Endothelial cell of umbilical vein (primary cell): Measurements from ENCODE around the gene NRG3. TPM values are rescaled to one million over a fixed set of nuclear protein-coding genes. Genes with fewer than 3 reads are reported as not detected.

Experiments
- BruUV-seq: library from RNA; stranded (reverse); fragments of 400-500 nt; replicated peaks from 2 replicates; lab custom pipeline; 2021; lab: Mats Ljungman, UMichigan
- CTCF ChIA-PET: fragments of 300-600, 350-600 bp; sonication (Branson Sonifier 250); formaldehyde crosslinking; loops from one replicate; lab custom pipeline; 2021; ENCODE audit warnings: antibody characterized with exemption, inconsistent platforms; lab: Charles Lee
- POLR2A ChIA-PET: fragments of 300-600, 350-600 bp; sonication (Branson Sonifier 250); formaldehyde crosslinking; loops from one replicate; lab custom pipeline; 2021; ENCODE audit warnings: antibody characterized with exemption, inconsistent platforms; lab: Charles Lee
- DNase-seq: peaks from one replicate; pipeline ENCODE4 v3.0.0-alpha.2; 2011; ENCODE audit warnings: low read depth, low spot score
- FAIRE-seq: peaks from 2 replicates; lab custom pipeline; 2011; peaks lifted over from hg19 to GRCh38; lab: Jason Lieb, UNC
- H2AFZ ChIP-seq: 2 replicates; pipeline ENCODE4 v1.6.0; 2012; ENCODE audit warnings: low read depth, low read length, control low read depth, inconsistent platforms
- H3K27ac ChIP-seq: 2 replicates; pipeline ENCODE4 v1.5.1; 2011; ENCODE audit warnings: low read depth, mild to moderate bottlenecking, control low read depth, low read length, moderate library complexity; ENCODE audit not compliant: insufficient read depth
- H3K27me3 ChIP-seq, 2 experiments: 2 replicates each; pipeline versions ENCODE4 v1.6.0 to v1.6.1; 2011; ENCODE audit warnings: low read length in 2 of 2, mixed read lengths in 1 of 2; ENCODE audit not compliant: control insufficient read depth in 2 of 2, insufficient read depth in 2 of 2
- H3K36me3 ChIP-seq, 2 experiments: 2 replicates in 1 of 2; 3 replicates in 1 of 2; pipeline ENCODE4 v1.5.1; 2011; ENCODE audit warnings: low read length in 2 of 2, mild to moderate bottlenecking in 1 of 2, moderate library complexity in 1 of 2; ENCODE audit not compliant: control insufficient read depth in 2 of 2, insufficient read depth in 2 of 2; ENCODE audit errors: extremely low read depth in 1 of 2
- H3K4me1 ChIP-seq: 3 replicates; pipeline ENCODE4 v1.5.1; 2011; ENCODE audit warnings: mild to moderate bottlenecking, low read length; ENCODE audit not compliant: control insufficient read depth, insufficient read depth; ENCODE audit errors: extremely low read depth
- H3K4me2 ChIP-seq: 2 replicates; pipeline ENCODE4 v1.6.1; 2011; ENCODE audit warnings: low read length, control low read depth, mixed read lengths; ENCODE audit not compliant: insufficient read depth
- H3K4me3 ChIP-seq, 3 experiments: fragments of 200-600 bp in 1 of 3; sonication (generic), shearing (Covaris generic) in 1 of 3; replicated peaks in 1 of 3; 2 replicates each; pipeline ENCODE4 v1.5.1; 2011 to 2016; ENCODE audit warnings: control low read depth in 3 of 3, low read length in 3 of 3, mild to moderate bottlenecking in 2 of 3, inconsistent platforms in 1 of 3, low read depth in 1 of 3, moderate library complexity in 1 of 3; ENCODE audit not compliant: insufficient read depth in 1 of 3
- H3K79me2 ChIP-seq: 2 replicates; pipeline ENCODE4 v1.6.0; 2012; ENCODE audit warnings: low read length, inconsistent platforms; ENCODE audit not compliant: control insufficient read depth, insufficient read depth
- H3K9ac ChIP-seq: replicated peaks from 2 replicates; pipeline ENCODE3; 2011; ENCODE audit warnings: low read length, control low read depth; ENCODE audit not compliant: insufficient read depth; ENCODE audit errors: extremely low read depth
- H3K9me1 ChIP-seq: replicated peaks from 3 replicates; pipeline ENCODE4 v1.6.0; 2011; ENCODE audit warnings: mild to moderate bottlenecking, low read length; ENCODE audit not compliant: control insufficient read depth, insufficient read depth; ENCODE audit errors: extremely low read depth
- H3K9me3 ChIP-seq: replicated peaks from 2 replicates; pipeline ENCODE4 v1.5.1; 2012; ENCODE audit warnings: low read length, inconsistent platforms; ENCODE audit not compliant: control insufficient read depth, insufficient read depth
- H4K20me1 ChIP-seq: replicated peaks from 2 replicates; pipeline ENCODE3; 2011; ENCODE audit warnings: mild to moderate bottlenecking, low read length; ENCODE audit not compliant: control insufficient read depth, insufficient read depth; ENCODE audit errors: extremely low read depth
- EZH2 ChIP-seq: IDR thresholded peaks from 2 replicates; pipeline ENCODE4 v1.6.1; 2012; ENCODE audit warnings: borderline replicate concordance, low read depth, mild to moderate bottlenecking, moderate library complexity, low read length, inconsistent platforms; ENCODE audit not compliant: severe bottlenecking
- FOS ChIP-seq: IDR thresholded peaks from 2 replicates; pipeline ENCODE4 v1.6.1; 2011; ENCODE audit warnings: mild to moderate bottlenecking, low read length, moderate library complexity, borderline replicate concordance; ENCODE audit not compliant: insufficient read depth
- GATA2 ChIP-seq: IDR thresholded peaks from 2 replicates; pipeline ENCODE4 v1.7.0; 2011; ENCODE audit warnings: low read depth, mild to moderate bottlenecking, moderate library complexity, mixed read lengths, low read length; ENCODE audit not compliant: insufficient read length, insufficient read depth
- JUN ChIP-seq: IDR thresholded peaks from 2 replicates; pipeline ENCODE4 v1.6.1; 2011; ENCODE audit warnings: borderline replicate concordance, low read depth; ENCODE audit not compliant: insufficient read length, insufficient read depth
- MAX ChIP-seq: IDR thresholded peaks from 2 replicates; pipeline ENCODE4 v1.6.1; 2011; ENCODE audit not compliant: insufficient read depth, insufficient read length
- MYC ChIP-seq: IDR thresholded peaks from one replicate; pipeline ENCODE4 v1.6.1; 2011; ENCODE audit warnings: mild to moderate bottlenecking, low read depth, low read length
- POLR2A ChIP-seq: IDR thresholded peaks from 2 replicates; pipeline ENCODE4 v1.6.1; 2012; ENCODE audit warnings: low read depth, mild to moderate bottlenecking, control low read depth, low read length
- POLR2AphosphoS5 ChIP-seq: IDR thresholded peaks from 2 replicates; pipeline ENCODE4 v1.6.1; 2012; ENCODE audit warnings: low read depth, mild to moderate bottlenecking, control low read depth, low read length, moderate library complexity; ENCODE audit not compliant: insufficient read depth
- dilution Hi-C: fragments of 300-500 bp; cut with MboI; formaldehyde crosslinking; loops from one replicate; pipeline ENCODE4 v1.15.0; 2019; ENCODE audit warnings: low sequenced_read_pairs; ENCODE audit not compliant: extremely low pct_ligation_motif_present
- intact Hi-C: fragments of 100-400 bp; cut with micrococcal nuclease; formaldehyde crosslinking; loops from one replicate; pipeline ENCODE4 v1.10.0; 2022
- polyA plus RNA-seq, 4 experiments: library from polyadenylated mRNA; depleted of rRNA in 3 of 4; stranded (reverse) in 3 of 4; unstranded in 1 of 4; fragments of >200 nt; gene quantifications; 2 replicates each; pipeline versions ENCODE4 v1.2.1 to v1.2.3, GENCODE V29; 2011 to 2012; ENCODE audit warnings: missing spikeins in 1 of 4
- total RNA-seq: library from RNA; stranded (reverse); gene quantifications from 2 replicates; pipeline ENCODE4 v1.2.3, GENCODE V29; 2021
- TF ChIP-seq, protein P1 (sequence below), 2 donors: IDR thresholded peaks; 1 replicate in 1 of 2; 2 replicates in 1 of 2; pipeline ENCODE4 v1.5.1; 2011; ENCODE audit warnings: low read length in 2 of 2, mild to moderate bottlenecking in 2 of 2, moderate library complexity in 2 of 2, control low read depth in 1 of 2, inconsistent platforms in 1 of 2, low read depth in 1 of 2; ENCODE audit not compliant: insufficient read depth in 1 of 2; ENCODE audit errors: extremely low read depth in 1 of 2

Gene NRG3
- total and polyA plus RNA-seq, 2 donors (not counting 3 experiments of a cell fraction or from before 2014, with no cell fraction given): 1.9 to 3.9 TPM

DNA sequence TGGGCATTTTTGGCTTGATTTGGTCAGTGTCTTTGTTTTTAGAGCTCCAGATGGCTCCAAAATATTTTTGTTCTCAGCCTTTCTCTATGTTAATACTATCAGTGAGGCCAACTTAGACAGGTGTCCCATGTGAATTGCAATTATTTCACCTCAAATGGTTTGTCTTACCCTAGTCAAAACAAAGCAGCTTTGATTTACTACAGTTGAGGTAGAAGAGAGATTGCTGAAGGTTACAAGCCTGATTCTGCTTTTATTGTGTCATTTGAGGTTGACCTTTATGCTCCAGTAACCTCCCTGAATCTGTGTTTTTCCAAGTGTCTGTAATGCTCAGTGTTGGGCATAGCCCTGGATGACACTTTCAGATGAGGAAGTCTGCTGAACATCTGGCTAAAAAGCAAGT lies 882.9 kb downstream of the NRG3 start:
- dilution Hi-C loops (no loop called here), intact Hi-C loops (no loop called here)
- H3K36me3 ChIP-seq: no peaks in the 10 kb centered on the region
- H3K4me2 ChIP-seq: no peak overlapping the region
- no peaks in the 10 kb centered on the region for H4K20me1 ChIP-seq
- H3K27me3 ChIP-seq: no peaks in the 10 kb centered on the region
- no peak overlapping the region for H3K9ac ChIP-seq
- TF ChIP-seq JUN: no peak
- TF ChIP-seq, protein P1, sequence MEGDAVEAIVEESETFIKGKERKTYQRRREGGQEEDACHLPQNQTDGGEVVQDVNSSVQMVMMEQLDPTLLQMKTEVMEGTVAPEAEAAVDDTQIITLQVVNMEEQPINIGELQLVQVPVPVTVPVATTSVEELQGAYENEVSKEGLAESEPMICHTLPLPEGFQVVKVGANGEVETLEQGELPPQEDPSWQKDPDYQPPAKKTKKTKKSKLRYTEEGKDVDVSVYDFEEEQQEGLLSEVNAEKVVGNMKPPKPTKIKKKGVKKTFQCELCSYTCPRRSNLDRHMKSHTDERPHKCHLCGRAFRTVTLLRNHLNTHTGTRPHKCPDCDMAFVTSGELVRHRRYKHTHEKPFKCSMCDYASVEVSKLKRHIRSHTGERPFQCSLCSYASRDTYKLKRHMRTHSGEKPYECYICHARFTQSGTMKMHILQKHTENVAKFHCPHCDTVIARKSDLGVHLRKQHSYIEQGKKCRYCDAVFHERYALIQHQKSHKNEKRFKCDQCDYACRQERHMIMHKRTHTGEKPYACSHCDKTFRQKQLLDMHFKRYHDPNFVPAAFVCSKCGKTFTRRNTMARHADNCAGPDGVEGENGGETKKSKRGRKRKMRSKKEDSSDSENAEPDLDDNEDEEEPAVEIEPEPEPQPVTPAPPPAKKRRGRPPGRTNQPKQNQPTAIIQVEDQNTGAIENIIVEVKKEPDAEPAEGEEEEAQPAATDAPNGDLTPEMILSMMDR (IDR thresholded peaks at IDR 0.05; ENCODE audit: extremely low read depth in 1 of 2, insufficient read depth in 1 of 2, low read depth in 1 of 2, low read length in 2 of 2): no peak
- TF ChIP-seq FOS: no peak
- TF ChIP-seq MYC: no peak
- TF ChIP-seq POLR2AphosphoS5: no peak
- no peak for TF ChIP-seq EZH2
- no peak for TF ChIP-seq MAX
- TF ChIP-seq GATA2: no peak
- no peak for TF ChIP-seq POLR2A
- ChIA-PET POLR2A (no interaction called here), CTCF (no interaction called here)
- H3K9me1 ChIP-seq: no peaks in the 10 kb centered on the region
- BruUV-seq: no TSS peak
- H3K79me2 ChIP-seq: no peaks in the 10 kb centered on the region
- DNase-seq (no peak), FAIRE-seq (no peak)
- no peaks in the 10 kb centered on the region for H3K4me1 ChIP-seq
- H3K27ac ChIP-seq: no peak overlapping the region
- no peaks in the 10 kb centered on the region for H3K9me3 ChIP-seq
- no peak overlapping the region for H2AFZ ChIP-seq
- H3K4me3 ChIP-seq: no peak overlapping the region
